ENCODE measurements around the gene MUC4.

The MUC4 gene

GRCh38 chr3:195736866-195737490 is 74.8 kb downstream of the MUC4 start:
- H4K20me1 ChIP-seq (ENCODE audit: insufficient read depth): no peaks in the 10 kb centered on the region
- H3K4me3 ChIP-seq (IDR thresholded peaks at IDR 0.05; ENCODE audit: insufficient read depth, low read depth, low read length): no peak overlapping the region
- H3K27me3 ChIP-seq (ENCODE audit: insufficient read depth, low read depth): no peaks in the 10 kb centered on the region
- H3K27ac ChIP-seq: no peak overlapping the region
- TF ChIP-seq CTCF (conservative IDR thresholded peaks at IDR 0.05; ENCODE audit: low read depth, low read length): no peak
- no peak overlapping the region for H2AFZ ChIP-seq (ENCODE audit: low read depth)
- no peak overlapping the region for H3K9ac ChIP-seq
- H3K79me2 ChIP-seq (ENCODE audit: insufficient read depth, low read depth): no peaks in the 10 kb centered on the region
- no peaks in the 10 kb centered on the region for H3K4me1 ChIP-seq (ENCODE audit: low read depth, poor library complexity, severe bottlenecking)
- no peaks in the 10 kb centered on the region for H3K36me3 ChIP-seq (ENCODE audit: insufficient read depth)
- no peak overlapping the region for H3K4me2 ChIP-seq

- Histone ChIP-seq H3K4me3 (IDR thresholded peaks at IDR 0.05; ENCODE audit: insufficient read depth, low read depth, low read length) (no peak overlapping the region), H3K27me3 (ENCODE audit: insufficient read depth, low read depth) (no peaks in the 10 kb centered on the region), H3K36me3 (ENCODE audit: insufficient read depth) (no peaks in the 10 kb centered on the region), H3K27ac (no peak overlapping the region), H3K9ac (no peak overlapping the region), H3K4me1 (ENCODE audit: low read depth, poor library complexity, severe bottlenecking) (no peaks in the 10 kb centered on the region), H4K20me1 (ENCODE audit: insufficient read depth) (no peaks in the 10 kb centered on the region), H2AFZ (ENCODE audit: low read depth) (no peak overlapping the region), H3K79me2 (ENCODE audit: insufficient read depth, low read depth) (no peaks in the 10 kb centered on the region), H3K4me2 (no peak overlapping the region)
- TF ChIP-seq CTCF (conservative IDR thresholded peaks at IDR 0.05; ENCODE audit: low read depth, low read length): no peak
Measured at GRCh38 chr3:195735036-195735695, 76.6 kb downstream of the MUC4 start.

- Histone ChIP-seq H2AFZ (ENCODE audit: low read depth) (no peak overlapping the region), H3K4me1 (ENCODE audit: low read depth, poor library complexity, severe bottlenecking) (no peaks in the 10 kb centered on the region), H4K20me1 (ENCODE audit: insufficient read depth) (no peaks in the 10 kb centered on the region), H3K4me2 (no peak overlapping the region), H3K4me3 (IDR thresholded peaks at IDR 0.05; ENCODE audit: insufficient read depth, low read depth, low read length) (no peak overlapping the region), H3K36me3 (ENCODE audit: insufficient read depth) (no peaks in the 10 kb centered on the region), H3K9ac (no peak overlapping the region), H3K79me2 (ENCODE audit: insufficient read depth, low read depth) (no peaks in the 10 kb centered on the region), H3K27ac (no peak overlapping the region), H3K27me3 (ENCODE audit: insufficient read depth, low read depth) (no peaks in the 10 kb centered on the region)
- TF ChIP-seq CTCF (conservative IDR thresholded peaks at IDR 0.05; ENCODE audit: low read depth, low read length): no peak
Measured at GRCh38 chr3:195732940-195733339, 78.8 kb downstream of the MUC4 start.

- Histone ChIP-seq H3K9ac (no peak overlapping the region), H3K27ac (no peak overlapping the region), H2AFZ (ENCODE audit: low read depth) (no peak overlapping the region), H3K4me2 (no peak overlapping the region), H3K27me3 (ENCODE audit: insufficient read depth, low read depth) (no peaks in the 10 kb centered on the region), H3K79me2 (ENCODE audit: insufficient read depth, low read depth) (no peaks in the 10 kb centered on the region), H3K36me3 (ENCODE audit: insufficient read depth) (no peaks in the 10 kb centered on the region), H3K4me1 (ENCODE audit: low read depth, poor library complexity, severe bottlenecking) (peaks cover 2% of the 10 kb centered on the region), H3K4me3 (IDR thresholded peaks at IDR 0.05; ENCODE audit: insufficient read depth, low read depth, low read length) (no peak overlapping the region), H4K20me1 (ENCODE audit: insufficient read depth) (no peaks in the 10 kb centered on the region)
- no peak for TF ChIP-seq CTCF (conservative IDR thresholded peaks at IDR 0.05; ENCODE audit: low read depth, low read length)
Measured at GRCh38 chr3:195731356-195731905, 80.3 kb downstream of the MUC4 start.
